ENCODE measurements around the gene PKD1L1. TPM values are rescaled to one million over a fixed set of nuclear protein-coding genes. Genes with fewer than 3 reads are reported as not detected.

PKD1L1 gene
- total RNA-seq, 1 experiment from 2014 or later = 0.17 TPM

DNA sequence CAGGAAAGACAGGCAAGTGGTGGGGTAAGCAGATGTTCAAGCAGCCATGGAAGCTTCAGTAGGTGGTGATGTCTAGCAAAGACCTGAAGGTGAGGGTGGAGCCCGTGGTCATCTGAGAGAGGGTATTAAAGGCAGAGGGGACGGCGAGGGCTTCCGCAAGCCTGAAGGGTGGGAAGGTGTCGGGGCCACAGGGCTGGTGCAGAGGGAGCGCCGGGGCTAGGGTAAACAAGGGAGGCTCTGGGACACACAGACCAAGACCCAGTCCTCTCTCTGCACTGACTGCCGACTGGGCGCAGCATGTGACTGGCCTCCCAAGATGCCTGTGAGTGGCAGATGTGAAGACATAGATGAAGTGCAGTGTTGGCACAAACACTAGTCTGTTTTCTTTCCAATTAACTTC, 132.4 kb downstream of the PKD1L1 start:
- Histone ChIP-seq H2BK120ac (ENCODE audit: low read depth, low read length, poor library complexity, severe bottlenecking) (no peak overlapping the region), H3K4me2 (ENCODE audit: insufficient read depth, insufficient read length, low read length) (no peak overlapping the region), H3K23me2 (ENCODE audit: insufficient read length, low read depth, low read length, poor library complexity, severe bottlenecking) (no peaks in the 10 kb centered on the region), H3K18ac (ENCODE audit: insufficient read length, low read depth, low read length) (no peak overlapping the region), H2BK5ac (ENCODE audit: insufficient read length, low read length) (no peak overlapping the region), H3K4me1 (ENCODE audit: insufficient read depth, low read length) (no peaks in the 10 kb centered on the region), H2AK5ac (ENCODE audit: insufficient read length, low read length) (no peak overlapping the region), H3K14ac (ENCODE audit: insufficient read depth, low read length) (no peak overlapping the region), H3K4ac (ENCODE audit: low read depth, low read length) (no peak overlapping the region), H3K23ac (ENCODE audit: insufficient read length, low read depth, low read length) (no peak overlapping the region), H2AFZ (ENCODE audit: low read length) (no peak overlapping the region), H3K9me3 (ENCODE audit: control insufficient read depth, low read depth, low read length) (no peaks in the 10 kb centered on the region), H4K20me1 (ENCODE audit: control insufficient read depth, insufficient read depth, insufficient read length) (no peaks in the 10 kb centered on the region), H3K56ac (ENCODE audit: insufficient read length, low read depth, low read length) (no peak overlapping the region), H2BK15ac (ENCODE audit: low read depth, low read length) (no peak overlapping the region), H3K79me1 (ENCODE audit: insufficient read depth, low read depth, low read length, poor library complexity, severe bottlenecking) (no peaks in the 10 kb centered on the region), H3K27me3 (ENCODE audit: insufficient read depth, low read length) (no peaks in the 10 kb centered on the region), H2BK12ac (ENCODE audit: insufficient read length, low read depth, low read length) (no peak overlapping the region), H4K8ac (replicated peaks; ENCODE audit: insufficient read length, low read depth, low read length) (no peak overlapping the region), H4K5ac (ENCODE audit: insufficient read length, low read depth, low read length) (no peak overlapping the region), H2BK20ac (ENCODE audit: low read depth, low read length, poor library complexity, severe bottlenecking) (no peak overlapping the region), H4K91ac (ENCODE audit: insufficient read length, low read depth, low read length) (no peak overlapping the region), H3K79me2 (ENCODE audit: insufficient read depth, low read length) (no peaks in the 10 kb centered on the region), H3K9ac (ENCODE audit: extremely low read depth, insufficient read length, low read length) (no peak overlapping the region), H3T11ph (ENCODE audit: low read length) (no peak overlapping the region), H3K27ac (ENCODE audit: insufficient read length, low read depth, low read length) (no peak overlapping the region)
- Mint-ChIP-seq H3K9me3 (no peaks in the 10 kb centered on the region), H3K36me3 (ENCODE audit: insufficient read depth in 1 of 3, low read depth in 3 of 3) (no peaks in the 10 kb centered on the region), H3K27me3 (ENCODE audit: low read depth) (no peaks in the 10 kb centered on the region; the same call in 1 of the 2 replicates), H3K4me1 (peaks cover 5 to 14% of the 10 kb centered on the region in 2 experiments), H3K4me3 (no peak overlapping the region), H3K27ac (no peak overlapping the region)
- no peak for DNase-seq
- TF ChIP-seq, protein P1, sequence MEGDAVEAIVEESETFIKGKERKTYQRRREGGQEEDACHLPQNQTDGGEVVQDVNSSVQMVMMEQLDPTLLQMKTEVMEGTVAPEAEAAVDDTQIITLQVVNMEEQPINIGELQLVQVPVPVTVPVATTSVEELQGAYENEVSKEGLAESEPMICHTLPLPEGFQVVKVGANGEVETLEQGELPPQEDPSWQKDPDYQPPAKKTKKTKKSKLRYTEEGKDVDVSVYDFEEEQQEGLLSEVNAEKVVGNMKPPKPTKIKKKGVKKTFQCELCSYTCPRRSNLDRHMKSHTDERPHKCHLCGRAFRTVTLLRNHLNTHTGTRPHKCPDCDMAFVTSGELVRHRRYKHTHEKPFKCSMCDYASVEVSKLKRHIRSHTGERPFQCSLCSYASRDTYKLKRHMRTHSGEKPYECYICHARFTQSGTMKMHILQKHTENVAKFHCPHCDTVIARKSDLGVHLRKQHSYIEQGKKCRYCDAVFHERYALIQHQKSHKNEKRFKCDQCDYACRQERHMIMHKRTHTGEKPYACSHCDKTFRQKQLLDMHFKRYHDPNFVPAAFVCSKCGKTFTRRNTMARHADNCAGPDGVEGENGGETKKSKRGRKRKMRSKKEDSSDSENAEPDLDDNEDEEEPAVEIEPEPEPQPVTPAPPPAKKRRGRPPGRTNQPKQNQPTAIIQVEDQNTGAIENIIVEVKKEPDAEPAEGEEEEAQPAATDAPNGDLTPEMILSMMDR (conservative IDR thresholded peaks at IDR 0.05) = no peak
- WGBS (ENCODE audit: extremely low coverage, insufficient read length, low lambda C conversion rate) = no CpG with 5 or more reads among the region's 9 CpGs
